Neural progenitor cell (in vitro differentiated cells): ENCODE data around the gene SPON1.

ENCODE experiments used
- CTCF ChIP-seq: fragments of 200-600 bp; sonication (generic); IDR thresholded peaks from 2 replicates; pipeline ENCODE4 v1.5.1; 2017; ENCODE audit warnings: antibody characterized with exemption, mild to moderate bottlenecking
- EZH2 ChIP-seq: fragments of 200-600 bp; sonication (generic); IDR thresholded peaks from 2 replicates; pipeline ENCODE4 v1.6.1; 2017; ENCODE audit warnings: antibody characterized with exemption, mild to moderate bottlenecking, moderate library complexity
- EZH2phosphoT487 ChIP-seq: fragments of 200-600 bp; sonication (generic); IDR thresholded peaks from 2 replicates; pipeline ENCODE4 v1.6.1; 2017; ENCODE audit warnings: antibody characterized with exemption

GRCh38 chr11:13966486-13966885, 4.0 kb downstream of the SPON1 start:
- TF ChIP-seq CTCF, result no peak
- no peak for TF ChIP-seq EZH2
- TF ChIP-seq EZH2phosphoT487, result no peak
